Measurements from ENCODE around the gene SRMS. TPM values are rescaled to one million over a fixed set of nuclear protein-coding genes. Genes with fewer than 3 reads are reported as not detected.

The SRMS gene
- total RNA-seq, 8 experiments from 2014 or later = 0.11 to 0.27 TPM; not detected in 6

DNA sequence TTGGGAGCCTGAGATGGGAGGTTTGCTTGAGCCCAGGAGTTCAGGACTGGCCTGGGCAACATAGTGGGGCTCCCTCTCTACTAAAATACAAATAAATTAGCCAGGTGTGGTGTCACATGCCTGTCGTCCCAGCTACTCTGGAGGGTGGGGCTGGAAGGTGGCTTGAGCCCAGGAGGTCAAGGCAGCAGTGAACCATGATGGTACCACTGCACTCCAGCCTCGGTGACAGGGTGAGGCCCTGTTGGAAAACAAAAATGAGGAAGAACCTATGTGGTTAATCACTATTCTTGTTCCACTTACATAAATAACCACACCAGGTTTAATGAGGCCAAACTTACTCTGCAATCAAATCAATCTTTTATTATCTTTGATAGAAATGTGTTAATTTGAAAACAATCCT lies 21.6 kb downstream of the SRMS start:
- Histone ChIP-seq H3K4me3 (no peak overlapping the region), H3K4me1 (replicated peaks in 1 of 2) (peaks cover 15 to 30% of the 10 kb centered on the region in 2 donors), H3K27ac (no peak overlapping the region)
- no peak for ATAC-seq (replicated peaks in 6 of 8)
- 30 to 88% (median 73%) methylated on average over 1 to 2 of the region's 2 CpGs; no CpG with 5 or more reads in 5 of the 10 experiments for WGBS, 10 experiments
- in situ Hi-C loops (cut with MboI; ENCODE audit: low pct_unique_long_range_greater_than_20kb in 2 of 9, low sequenced_read_pairs in 9 of 9, unreplicated experiment in 9 of 9) = loop anchor here in 1 of 9 experiments (25.0 kb wide), 1 partner anchor 336 kb away; the partner anchor contains the start of genes ABHD16B and TPD52L2

DNA sequence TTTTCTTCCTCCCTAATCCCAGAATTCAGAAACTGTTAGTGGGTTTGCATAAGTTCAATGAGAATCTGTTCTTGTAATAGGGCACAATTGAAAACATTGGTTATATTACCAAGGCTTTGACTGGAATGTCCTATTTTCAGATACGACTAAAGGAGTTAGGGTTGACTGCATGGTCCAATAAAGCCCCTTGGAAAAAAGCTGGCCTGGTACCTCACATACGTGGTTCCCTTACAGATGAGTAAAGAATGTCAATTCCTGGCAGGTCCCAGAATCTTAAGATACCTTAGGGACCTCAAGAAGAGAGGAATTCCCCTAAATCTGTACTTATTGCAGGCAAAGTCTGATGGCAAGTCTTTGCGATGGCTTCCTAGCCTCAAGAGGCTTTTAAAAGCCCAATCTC lies 22.4 kb downstream of the SRMS start:
- H3K4me1 ChIP-seq (replicated peaks in 1 of 2) = peaks cover 12 to 22% of the 10 kb centered on the region in 2 donors
- H3K27ac ChIP-seq = no peak overlapping the region
- in situ Hi-C loops (cut with MboI; ENCODE audit: low pct_unique_long_range_greater_than_20kb in 2 of 9, low sequenced_read_pairs in 9 of 9, unreplicated experiment in 9 of 9) = loop anchor here in 1 of 9 experiments (25.0 kb wide), 1 partner anchor 337 kb away; the partner anchor contains the start of genes ABHD16B and TPD52L2
- 17 to 100% (median 67%) methylated on average over 1 to 3 of the region's 3 CpGs; no CpG with 5 or more reads in 2 of the 10 experiments for WGBS, 10 experiments
- ATAC-seq (replicated peaks in 6 of 8) = no peak
- no peak overlapping the region for H3K4me3 ChIP-seq

- 80 to 100% methylated on average over 1 to 2 of the region's 11 CpGs; no CpG with 5 or more reads in 8 of the 10 experiments for WGBS, 10 experiments
- Histone ChIP-seq H3K4me1 (replicated peaks in 1 of 2) (peaks cover 14 to 27% of the 10 kb centered on the region in 2 donors), H3K27ac (no peak overlapping the region), H3K4me3 (no peak overlapping the region)
- no peak for ATAC-seq (replicated peaks in 6 of 8)
- in situ Hi-C loops (cut with MboI; ENCODE audit: low pct_unique_long_range_greater_than_20kb in 2 of 9, low sequenced_read_pairs in 9 of 9, unreplicated experiment in 9 of 9) = no loop called here
Measured at GRCh38 chr20:63522981-63523611, 24.5 kb downstream of the SRMS start.

GRCh38 chr20:63522091-63522868 lies 25.3 kb downstream of the SRMS start:
- in situ Hi-C loops (cut with MboI; ENCODE audit: low pct_unique_long_range_greater_than_20kb in 2 of 9, low sequenced_read_pairs in 9 of 9, unreplicated experiment in 9 of 9) = no loop called here
- H3K4me3 ChIP-seq = peak overlapping the region; percentile 66 to 98 (median 80)
- peaks cover 15 to 31% of the 10 kb centered on the region in 2 donors for H3K4me1 ChIP-seq (replicated peaks in 1 of 2)
- WGBS, 10 experiments = 23 to 100% (median 40%) methylated on average over 1 to 4 of the region's 13 CpGs; no CpG with 5 or more reads in 6 of the 10 experiments
- peak in 1 of 8 experiments; percentile 0 for ATAC-seq (replicated peaks in 6 of 8)
- peak overlapping the region in 1 of 2 donors; percentile 55 for H3K27ac ChIP-seq

DNA sequence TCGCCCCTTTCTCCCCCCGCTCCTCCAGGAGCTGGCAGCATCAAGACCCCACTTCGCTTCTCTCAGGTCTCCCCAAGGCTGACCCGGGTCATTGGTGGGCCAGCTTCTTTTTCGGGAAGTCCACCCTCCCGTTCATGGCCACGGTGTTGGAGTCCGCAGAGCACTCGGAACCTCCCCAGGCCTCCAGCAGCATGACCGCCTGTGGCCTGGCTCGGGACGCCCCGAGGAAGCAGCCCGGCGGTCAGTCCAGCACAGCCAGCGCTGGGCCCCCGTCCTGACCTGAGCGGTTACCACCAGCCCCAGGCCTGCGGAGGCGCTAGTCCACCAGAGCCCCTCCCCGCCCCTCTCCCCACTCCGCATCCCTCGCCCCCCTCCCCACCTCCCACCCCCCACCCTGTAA lies 25.9 kb downstream of the SRMS start:
- ATAC-seq (replicated peaks in 6 of 8) = peak in 1 of 8 experiments; percentile 1
- H3K4me3 ChIP-seq = peak overlapping the region; percentile 66 to 98 (median 80)
- peaks cover 15 to 31% of the 10 kb centered on the region in 2 donors for H3K4me1 ChIP-seq (replicated peaks in 1 of 2)
- whole genome bisulfite sequencing, 10 experiments = 0% methylated on average over 7 of the region's 23 CpGs; no CpG with 5 or more reads in 9 of the 10 experiments
- H3K27ac ChIP-seq = peak overlapping the region; percentile 95 to 100
- in situ Hi-C loops (cut with MboI; ENCODE audit: low pct_unique_long_range_greater_than_20kb in 2 of 9, low sequenced_read_pairs in 9 of 9, unreplicated experiment in 9 of 9) = no loop called here

DNA sequence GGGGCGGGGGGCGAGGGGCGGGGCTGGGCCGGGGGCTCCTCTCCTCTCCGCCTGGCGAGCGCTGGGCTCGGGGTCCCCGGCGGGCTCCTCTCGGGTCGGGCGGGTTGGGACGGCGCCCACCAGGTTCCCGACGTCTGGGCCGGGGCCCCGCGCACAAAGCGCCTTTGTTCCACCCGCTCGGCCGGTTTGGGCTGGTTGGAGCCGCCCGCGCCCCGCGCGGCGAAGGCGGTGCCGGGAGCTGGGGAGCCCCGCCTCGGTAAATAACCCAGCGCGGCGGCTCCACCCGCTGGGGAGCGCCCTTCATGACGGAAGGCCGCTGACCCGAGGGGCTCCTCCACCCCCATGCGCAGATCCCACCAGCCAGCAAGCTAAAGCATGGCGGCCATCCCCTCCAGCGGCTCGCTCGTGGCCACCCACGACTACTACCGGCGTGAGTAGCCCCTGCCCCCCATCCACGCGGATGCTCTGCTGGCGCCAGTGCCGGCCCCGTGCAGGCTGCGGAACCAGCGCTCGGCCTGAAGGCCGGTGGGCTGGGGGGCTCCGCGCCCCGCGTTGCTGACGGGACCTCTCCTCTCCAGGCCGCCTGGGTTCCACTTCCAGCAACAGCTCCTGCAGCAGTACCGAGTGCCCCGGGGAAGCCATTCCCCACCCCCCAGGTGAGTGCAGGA lies 26.5 kb downstream of the SRMS start:
- ATAC-seq (replicated peaks in 6 of 8) = peak; percentile 55 to 76 (median 65)
- Histone ChIP-seq H3K4me3 (peak overlapping the region; percentile 66 to 98 (median 80)), H3K27ac (peak overlapping the region; percentile 95 to 100), H3K4me1 (replicated peaks in 1 of 2) (peaks cover 15 to 31% of the 10 kb centered on the region in 2 donors)
- whole genome bisulfite sequencing, 10 experiments = 0% methylated on average over 3 to 4 of the region's 68 CpGs; no CpG with 5 or more reads in 8 of the 10 experiments
- in situ Hi-C loops (cut with MboI; ENCODE audit: low pct_unique_long_range_greater_than_20kb in 2 of 9, low sequenced_read_pairs in 9 of 9, unreplicated experiment in 9 of 9) = no loop called here

- no CpG with 5 or more reads among the region's 64 CpGs for WGBS, 10 experiments
Measured at GRCh38 chr20:63520504-63520933, 27.0 kb downstream of the SRMS start, which contains the start of gene PPDPF. Gene PPDPF (plus strand): TSS chr20:63520765. CDS start chr20:63521309, 544 bp downstream.

DNA sequence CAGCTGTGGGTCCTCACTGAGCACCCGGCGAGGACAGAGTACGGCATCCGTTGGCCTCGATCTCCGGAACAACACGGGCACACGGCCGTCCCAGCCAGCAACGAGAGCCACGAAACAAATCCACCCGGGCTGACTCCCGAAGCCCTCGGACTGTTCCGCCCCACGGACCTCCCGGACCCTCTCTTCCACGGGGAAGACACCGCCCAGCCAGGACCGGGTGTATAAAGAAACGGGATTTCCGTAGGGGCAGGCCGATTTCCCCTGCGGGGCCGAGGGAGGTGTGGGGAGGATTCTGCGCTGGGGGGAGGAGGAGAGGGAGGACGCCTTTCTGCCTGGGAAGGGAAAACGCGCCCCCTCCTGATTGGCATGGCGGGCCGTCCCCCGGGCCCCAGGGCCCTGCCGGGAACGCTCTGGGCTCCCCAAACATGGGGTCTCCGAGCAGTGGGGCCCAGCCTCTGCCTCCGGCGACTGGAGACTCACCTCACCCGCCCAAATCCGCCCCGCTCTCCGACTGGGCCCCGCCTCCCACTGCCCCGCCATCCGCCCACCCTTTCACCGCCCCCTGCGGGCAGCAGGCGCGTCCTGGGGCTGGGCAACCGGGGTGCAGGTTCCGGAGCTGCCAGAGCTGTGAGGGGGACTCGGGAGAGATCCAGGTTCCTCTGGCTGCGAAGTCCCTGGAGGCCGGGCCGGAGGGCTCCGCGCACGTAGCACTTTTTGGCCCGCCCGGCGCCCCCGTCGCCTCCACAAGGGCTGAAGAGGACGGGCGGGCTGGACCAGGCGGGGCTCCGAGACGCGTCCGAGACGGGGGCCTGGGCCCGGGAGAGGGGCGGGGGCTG lies 27.7 kb downstream of the SRMS start:
- in situ Hi-C loops (cut with MboI; ENCODE audit: low pct_unique_long_range_greater_than_20kb in 2 of 9, low sequenced_read_pairs in 9 of 9, unreplicated experiment in 9 of 9) = no loop called here
- Histone ChIP-seq H3K27ac (peak overlapping the region; percentile 95 to 100), H3K4me1 (replicated peaks in 1 of 2) (peaks cover 15 to 31% of the 10 kb centered on the region in 2 donors), H3K4me3 (peak overlapping the region; percentile 66 to 98 (median 80))
- peak; percentile 7 to 63 (median 59) for ATAC-seq (replicated peaks in 6 of 8)
- WGBS, 10 experiments = 7% methylated on average over 15 of the region's 72 CpGs; no CpG with 5 or more reads in 9 of the 10 experiments

More at GRCh38 chr20:63520504-63520933, 27.0 kb downstream of the SRMS start, which contains the start of gene PPDPF:
- ATAC-seq (replicated peaks in 6 of 8) = peak; percentile 48 to 77 (median 72)
- H3K4me1 ChIP-seq (replicated peaks in 1 of 2) = peaks cover 15 to 31% of the 10 kb centered on the region in 2 donors
- in situ Hi-C loops (cut with MboI; ENCODE audit: low pct_unique_long_range_greater_than_20kb in 2 of 9, low sequenced_read_pairs in 9 of 9, unreplicated experiment in 9 of 9) = no loop called here
- H3K27ac ChIP-seq = peak within 1 kb of the TSS; percentile 95 to 100
- H3K4me3 ChIP-seq = peak within 1 kb of the TSS; percentile 66 to 98 (median 80)

DNA sequence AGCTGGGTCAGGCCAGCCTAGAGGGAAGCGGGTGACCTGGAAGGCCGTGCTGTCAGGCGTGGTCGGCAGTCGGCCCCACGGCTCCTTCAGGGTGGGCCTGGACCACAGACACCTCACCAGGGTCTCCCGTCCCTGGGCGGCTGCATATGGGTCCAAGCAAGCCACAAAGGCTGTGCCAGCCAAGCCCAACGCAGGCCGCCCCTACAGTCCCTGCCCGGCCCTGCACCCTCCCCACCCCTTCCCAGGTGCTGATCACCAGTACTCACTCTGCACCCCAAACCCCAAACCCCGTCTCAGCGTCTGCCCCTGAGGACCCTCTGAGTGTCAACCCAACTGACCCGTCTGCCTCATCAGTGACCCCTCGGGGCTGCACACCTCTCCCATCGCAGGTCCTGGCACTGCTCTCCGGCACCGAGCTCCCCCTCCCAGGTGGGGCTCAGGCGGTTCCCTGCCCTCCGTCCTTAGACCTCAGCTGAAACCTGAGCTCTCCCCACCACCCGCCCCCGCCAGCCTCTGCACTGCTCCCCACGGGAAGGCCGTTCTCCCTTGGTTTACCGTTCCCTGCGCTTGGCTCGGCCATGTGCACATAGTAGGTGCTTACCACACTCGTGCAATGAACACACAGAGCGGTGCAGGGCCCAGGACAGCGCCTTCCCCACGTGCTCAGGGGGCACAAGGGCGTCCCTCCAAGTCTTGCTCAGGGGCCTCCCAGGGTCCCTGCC lies 28.4 kb downstream of the SRMS start:
- 77% methylated on average over 5 of the region's 32 CpGs; no CpG with 5 or more reads in 9 of the 10 experiments for WGBS, 10 experiments
- H3K4me3 ChIP-seq = peak overlapping the region; percentile 66 to 98 (median 80)
- peaks cover 15 to 26% of the 10 kb centered on the region in 2 donors for H3K4me1 ChIP-seq (replicated peaks in 1 of 2)
- in situ Hi-C loops (cut with MboI; ENCODE audit: low pct_unique_long_range_greater_than_20kb in 2 of 9, low sequenced_read_pairs in 9 of 9, unreplicated experiment in 9 of 9) = no loop called here
- H3K27ac ChIP-seq = peak overlapping the region in 1 of 2 donors; percentile 100
- ATAC-seq (replicated peaks in 6 of 8) = no peak

GRCh38 chr20:63518351-63518861 lies 29.1 kb downstream of the SRMS start:
- WGBS, 10 experiments = 40 to 100% (median 80%) methylated on average over 1 of the region's 20 CpGs; no CpG with 5 or more reads in 7 of the 10 experiments
- H3K27ac ChIP-seq = peak overlapping the region in 1 of 2 donors; percentile 60
- ATAC-seq (replicated peaks in 6 of 8) = no peak
- in situ Hi-C loops (cut with MboI; ENCODE audit: low pct_unique_long_range_greater_than_20kb in 2 of 9, low sequenced_read_pairs in 9 of 9, unreplicated experiment in 9 of 9) = no loop called here
- peaks cover 15 to 26% of the 10 kb centered on the region in 2 donors for H3K4me1 ChIP-seq (replicated peaks in 1 of 2)
- H3K4me3 ChIP-seq = peak overlapping the region in 2 of 5 donors; percentile 80 to 98

Measured in motor neuron (in vitro differentiated cells).